DND-41 (cell line): ENCODE measurements around the gene TMOD3.

Experiments
- EZH2 ChIP-seq: IDR thresholded peaks from 3 replicates; pipeline ENCODE4 v1.6.1; 2012; ENCODE audit warnings: borderline replicate concordance, low read depth, mild to moderate bottlenecking, moderate library complexity, low read length, inconsistent platforms; ENCODE audit not compliant: severe bottlenecking
- TF ChIP-seq, protein P1 (sequence below): IDR thresholded peaks from 2 replicates; pipeline ENCODE4 v1.5.1; 2012; ENCODE audit warnings: borderline replicate concordance, low read length, moderate library complexity, mild to moderate bottlenecking; ENCODE audit not compliant: poor library complexity, severe bottlenecking; ENCODE audit errors: extremely low read depth

DNA sequence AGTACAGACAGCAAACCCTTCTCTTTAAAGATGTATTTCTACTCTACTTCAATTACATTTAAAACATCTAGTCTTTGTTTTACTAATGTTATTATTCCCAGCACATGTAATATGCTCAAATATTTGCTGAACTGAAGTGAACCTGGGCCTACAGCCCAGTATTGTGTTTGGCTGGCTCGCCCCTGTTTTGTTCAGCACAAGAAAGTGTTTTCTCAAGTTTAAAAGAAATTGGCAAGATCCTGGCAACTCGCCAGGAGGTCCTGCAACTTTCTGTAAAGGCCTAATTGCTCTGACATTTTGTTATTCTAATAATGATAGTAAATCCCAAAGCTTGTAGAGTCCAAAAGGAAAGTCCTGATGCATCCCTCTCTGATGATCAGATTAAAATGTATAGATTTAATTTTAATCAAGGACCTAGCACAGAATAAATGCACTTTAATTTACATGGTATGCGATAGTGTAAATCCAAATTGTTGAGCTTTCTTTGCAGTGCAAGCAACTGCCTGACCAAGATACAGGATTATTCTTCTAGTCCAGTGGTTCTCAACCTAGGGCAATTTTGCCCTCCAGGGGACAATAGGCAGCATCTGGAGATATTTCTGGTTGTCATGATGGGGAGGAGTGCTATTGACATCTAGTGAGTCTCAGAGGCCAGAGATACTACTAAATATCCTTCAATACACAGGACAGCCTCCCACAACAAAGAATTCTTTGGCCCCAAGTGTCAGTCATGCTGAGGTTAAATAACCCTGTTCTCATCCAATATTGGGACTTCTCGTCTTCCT is 35.7 kb upstream of the TMOD3 start:
- TF ChIP-seq, protein P1, sequence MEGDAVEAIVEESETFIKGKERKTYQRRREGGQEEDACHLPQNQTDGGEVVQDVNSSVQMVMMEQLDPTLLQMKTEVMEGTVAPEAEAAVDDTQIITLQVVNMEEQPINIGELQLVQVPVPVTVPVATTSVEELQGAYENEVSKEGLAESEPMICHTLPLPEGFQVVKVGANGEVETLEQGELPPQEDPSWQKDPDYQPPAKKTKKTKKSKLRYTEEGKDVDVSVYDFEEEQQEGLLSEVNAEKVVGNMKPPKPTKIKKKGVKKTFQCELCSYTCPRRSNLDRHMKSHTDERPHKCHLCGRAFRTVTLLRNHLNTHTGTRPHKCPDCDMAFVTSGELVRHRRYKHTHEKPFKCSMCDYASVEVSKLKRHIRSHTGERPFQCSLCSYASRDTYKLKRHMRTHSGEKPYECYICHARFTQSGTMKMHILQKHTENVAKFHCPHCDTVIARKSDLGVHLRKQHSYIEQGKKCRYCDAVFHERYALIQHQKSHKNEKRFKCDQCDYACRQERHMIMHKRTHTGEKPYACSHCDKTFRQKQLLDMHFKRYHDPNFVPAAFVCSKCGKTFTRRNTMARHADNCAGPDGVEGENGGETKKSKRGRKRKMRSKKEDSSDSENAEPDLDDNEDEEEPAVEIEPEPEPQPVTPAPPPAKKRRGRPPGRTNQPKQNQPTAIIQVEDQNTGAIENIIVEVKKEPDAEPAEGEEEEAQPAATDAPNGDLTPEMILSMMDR: no peak
- no peak for TF ChIP-seq EZH2
